GM23338 (cell line): Measurements from ENCODE around the gene C2. TPM values are rescaled to one million over a fixed set of nuclear protein-coding genes. Genes with fewer than 3 reads are reported as not detected.

Source experiments
- ATAC-seq: fragments of 200-7000 bp; cut with Tn5 transposase; 3 replicates; pipeline ENCODE4 v1.9.1; 2020
- DNase-seq: peaks from one replicate; pipeline ENCODE4 v3.0.0-alpha.2; 2015; ENCODE audit warnings: low spot score
- H2AFZ ChIP-seq: fragments of 200-600 bp; sonication (generic); 2 replicates; pipeline ENCODE4 v1.8.0; 2016; ENCODE audit warnings: antibody characterized with exemption, mild to moderate bottlenecking, moderate library complexity
- H3F3A ChIP-seq: fragments of 200-600 bp; sonication (generic); replicated peaks from 2 replicates; pipeline ENCODE4 v1.8.0; 2017; ENCODE audit warnings: antibody characterized with exemption, mixed run types, low read depth
- H3K27ac ChIP-seq: fragments of 200-600 bp; sonication (generic); 2 replicates; pipeline ENCODE4 v1.6.1; 2016; ENCODE audit warnings: low read depth
- H3K27me3 ChIP-seq: fragments of 200-600 bp; sonication (generic); 2 replicates; pipeline ENCODE4 v1.8.0; 2016; ENCODE audit warnings: mild to moderate bottlenecking, mixed run types, moderate library complexity; ENCODE audit not compliant: insufficient read depth
- H3K36me3 ChIP-seq: fragments of 200-600 bp; sonication (generic); 2 replicates; pipeline ENCODE4 v1.8.0; 2016; ENCODE audit warnings: mild to moderate bottlenecking; ENCODE audit not compliant: insufficient read depth
- H3K4me1 ChIP-seq: fragments of 200-600 bp; sonication (generic); 2 replicates; pipeline ENCODE4 v1.8.0; 2016; ENCODE audit warnings: mild to moderate bottlenecking, moderate library complexity; ENCODE audit not compliant: insufficient read depth
- H3K4me2 ChIP-seq: fragments of 200-600 bp; sonication (generic); 2 replicates; pipeline ENCODE4 v1.7.1; 2017; ENCODE audit warnings: mixed run types
- H3K4me3 ChIP-seq: fragments of 200-600 bp; sonication (generic); 2 replicates; pipeline ENCODE4 v1.6.1; 2016; ENCODE audit warnings: mixed run types
- H3K79me2 ChIP-seq: fragments of 200-600 bp; sonication (generic); replicated peaks from 2 replicates; pipeline ENCODE4 v1.8.0; 2017; ENCODE audit warnings: mild to moderate bottlenecking; ENCODE audit not compliant: insufficient read depth
- H3K9me2 ChIP-seq: fragments of 200-600 bp; sonication (generic); 2 replicates; pipeline ENCODE4 v1.8.0; 2017; ENCODE audit not compliant: insufficient read depth
- H4K20me1 ChIP-seq: fragments of 200-600 bp; sonication (generic); replicated peaks from 2 replicates; pipeline ENCODE4 v1.8.0; 2017; ENCODE audit warnings: mild to moderate bottlenecking; ENCODE audit not compliant: insufficient read depth
- H3K27ac Mint-ChIP-seq: 2 replicates; pipeline ENCODE4 v1.8.0; 2020; ENCODE audit warnings: inconsistent platforms, mild to moderate bottlenecking, moderate library complexity, mixed read lengths
- H3K27me3 Mint-ChIP-seq: 3 replicates; pipeline ENCODE4 v1.8.0; 2022; ENCODE audit warnings: low read depth, mild to moderate bottlenecking, moderate library complexity, mixed read lengths, inconsistent platforms; ENCODE audit not compliant: insufficient read depth, poor library complexity
- H3K36me3 Mint-ChIP-seq: 3 replicates; pipeline ENCODE4 v1.8.0; 2021; ENCODE audit warnings: low read depth, mild to moderate bottlenecking, inconsistent platforms, moderate library complexity, mixed read lengths
- H3K4me1 Mint-ChIP-seq: 3 replicates; pipeline ENCODE4 v1.8.0; 2020; ENCODE audit warnings: mild to moderate bottlenecking, inconsistent platforms, mixed read lengths
- H3K4me3 Mint-ChIP-seq: 3 replicates; pipeline ENCODE4 v1.8.0; 2021; ENCODE audit warnings: moderate library complexity, mild to moderate bottlenecking, inconsistent platforms, mixed read lengths
- H3K9me3 Mint-ChIP-seq: 3 replicates; pipeline ENCODE4 v1.8.0; 2020; ENCODE audit warnings: moderate library complexity, mild to moderate bottlenecking, inconsistent platforms, mixed read lengths
- CREB1 ChIP-seq: fragments of 250-450 bp; sonication (Bioruptor Pico); IDR thresholded peaks from 2 replicates; pipeline ENCODE4 v1.5.0; 2020; ENCODE audit warnings: low read depth, mild to moderate bottlenecking, moderate library complexity
- EZH2 ChIP-seq: fragments of 200-600 bp; sonication (generic); IDR thresholded peaks from one replicate; pipeline ENCODE4 v1.8.0; 2017; ENCODE audit warnings: antibody characterized with exemption, mild to moderate bottlenecking, low read depth; ENCODE audit not compliant: unreplicated experiment
- EZH2phosphoT487 ChIP-seq: fragments of 200-600 bp; sonication (generic); IDR thresholded peaks from one replicate; pipeline ENCODE4 v1.8.1; 2018; ENCODE audit warnings: antibody characterized with exemption; ENCODE audit not compliant: unreplicated experiment
- JUNB ChIP-seq: IDR thresholded peaks from one replicate; pipeline ENCODE4 v1.6.1; 2016; ENCODE audit warnings: antibody characterized with exemption; ENCODE audit not compliant: unreplicated experiment
- ZNF331 ChIP-seq: fragments of 250-450 bp; sonication (Bioruptor Pico); IDR thresholded peaks from 2 replicates; pipeline ENCODE4 v1.5.0; 2020; ENCODE audit warnings: low read depth, mild to moderate bottlenecking, moderate library complexity
- polyA plus RNA-seq: library from polyadenylated mRNA; unstranded; fragments of >200 nt; fragmentation: Nextera tagmentation; extraction: Ambion mirVana; gene quantifications from 2 replicates; pipeline ENCODE4 v1.2.1, GENCODE V29; 2016
- total RNA-seq: library from RNA; depleted of rRNA; stranded (reverse); fragments of >200 nt; shearing (Covaris generic); gene quantifications from 2 replicates; pipeline ENCODE4 v1.2.3, GENCODE V29; 2014
- TF ChIP-seq, protein P1 (sequence below): IDR thresholded peaks from 2 replicates; pipeline ENCODE4 v1.6.1; 2016; ENCODE audit warnings: antibody characterized with exemption
- TF ChIP-seq, protein P2 (sequence below): IDR thresholded peaks from one replicate; pipeline ENCODE4 v1.6.1; 2018; ENCODE audit warnings: antibody characterized with exemption; ENCODE audit not compliant: unreplicated experiment
- TF ChIP-seq, protein P3 (sequence below): fragments of 250-450 bp; sonication (Bioruptor Pico); IDR thresholded peaks from 2 replicates; pipeline ENCODE4 v1.5.0; 2020; ENCODE audit warnings: mild to moderate bottlenecking, moderate library complexity
- TF ChIP-seq, protein P4 (sequence below), 2 experiments: fragments of 200-600 bp in 1 of 2; sonication (generic) in 1 of 2; conservative IDR thresholded peaks; 2 replicates each; pipeline versions ENCODE4 v1.5.1 to v1.6.1; 2016 to 2017; ENCODE audit warnings: antibody characterized with exemption in 2 of 2, low read depth in 2 of 2, mild to moderate bottlenecking in 2 of 2, moderate library complexity in 1 of 2

Gene C2
- total and polyA plus RNA-seq, 2 experiments from 2014 or later: 0.16 to 1.7 TPM

DNA sequence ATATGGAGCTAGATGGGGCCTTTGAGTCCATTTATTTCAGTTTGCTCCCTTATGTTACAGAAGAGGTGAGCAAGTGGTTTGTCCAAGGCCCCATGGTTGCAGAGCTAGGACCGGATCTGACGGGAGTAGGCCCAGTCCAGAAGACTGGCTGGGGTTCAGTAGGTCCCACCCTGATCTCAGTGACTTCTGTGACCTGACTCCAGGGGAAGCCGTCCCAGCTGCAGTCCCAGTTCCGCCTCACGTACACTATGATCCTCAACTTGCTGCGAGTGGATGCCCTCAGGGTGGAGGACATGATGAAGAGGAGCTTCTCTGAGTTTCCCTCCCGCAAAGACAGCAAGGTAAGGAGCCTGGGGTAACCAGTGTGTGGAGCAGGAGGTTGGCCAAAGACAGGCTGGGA lies 39.0 kb downstream of the C2 start:
- Histone ChIP-seq H3K36me3 (peaks cover 14% of the 10 kb centered on the region), H3K27me3 (no peaks in the 10 kb centered on the region), H3K4me1 (no peaks in the 10 kb centered on the region), H3K4me3 (no peak overlapping the region), H2AFZ (no peak overlapping the region), H4K20me1 (no peaks in the 10 kb centered on the region; the same call in 1 of the 2 replicates), H3K79me2 (peaks cover 5% of the 10 kb centered on the region; the same call in 1 of the 2 replicates), H3F3A (no peaks in the 10 kb centered on the region), H3K4me2 (no peak overlapping the region), H3K27ac (no peak overlapping the region), H3K9me2 (no peaks in the 10 kb centered on the region)
- no peaks in the 10 kb centered on the region for H3K4me1 Mint-ChIP-seq
- H3K27me3 Mint-ChIP-seq: peaks cover 14% of the 10 kb centered on the region
- no peaks in the 10 kb centered on the region for H3K9me3 Mint-ChIP-seq
- no peak overlapping the region for H3K27ac Mint-ChIP-seq
- H3K36me3 Mint-ChIP-seq: peaks cover 77% of the 10 kb centered on the region
- no peak overlapping the region for H3K4me3 Mint-ChIP-seq
- ATAC-seq: no peak
- TF ChIP-seq, protein P1, sequence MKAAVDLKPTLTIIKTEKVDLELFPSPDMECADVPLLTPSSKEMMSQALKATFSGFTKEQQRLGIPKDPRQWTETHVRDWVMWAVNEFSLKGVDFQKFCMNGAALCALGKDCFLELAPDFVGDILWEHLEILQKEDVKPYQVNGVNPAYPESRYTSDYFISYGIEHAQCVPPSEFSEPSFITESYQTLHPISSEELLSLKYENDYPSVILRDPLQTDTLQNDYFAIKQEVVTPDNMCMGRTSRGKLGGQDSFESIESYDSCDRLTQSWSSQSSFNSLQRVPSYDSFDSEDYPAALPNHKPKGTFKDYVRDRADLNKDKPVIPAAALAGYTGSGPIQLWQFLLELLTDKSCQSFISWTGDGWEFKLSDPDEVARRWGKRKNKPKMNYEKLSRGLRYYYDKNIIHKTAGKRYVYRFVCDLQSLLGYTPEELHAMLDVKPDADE: no peak
- no peak for TF ChIP-seq CREB1
- TF ChIP-seq, protein P2, sequence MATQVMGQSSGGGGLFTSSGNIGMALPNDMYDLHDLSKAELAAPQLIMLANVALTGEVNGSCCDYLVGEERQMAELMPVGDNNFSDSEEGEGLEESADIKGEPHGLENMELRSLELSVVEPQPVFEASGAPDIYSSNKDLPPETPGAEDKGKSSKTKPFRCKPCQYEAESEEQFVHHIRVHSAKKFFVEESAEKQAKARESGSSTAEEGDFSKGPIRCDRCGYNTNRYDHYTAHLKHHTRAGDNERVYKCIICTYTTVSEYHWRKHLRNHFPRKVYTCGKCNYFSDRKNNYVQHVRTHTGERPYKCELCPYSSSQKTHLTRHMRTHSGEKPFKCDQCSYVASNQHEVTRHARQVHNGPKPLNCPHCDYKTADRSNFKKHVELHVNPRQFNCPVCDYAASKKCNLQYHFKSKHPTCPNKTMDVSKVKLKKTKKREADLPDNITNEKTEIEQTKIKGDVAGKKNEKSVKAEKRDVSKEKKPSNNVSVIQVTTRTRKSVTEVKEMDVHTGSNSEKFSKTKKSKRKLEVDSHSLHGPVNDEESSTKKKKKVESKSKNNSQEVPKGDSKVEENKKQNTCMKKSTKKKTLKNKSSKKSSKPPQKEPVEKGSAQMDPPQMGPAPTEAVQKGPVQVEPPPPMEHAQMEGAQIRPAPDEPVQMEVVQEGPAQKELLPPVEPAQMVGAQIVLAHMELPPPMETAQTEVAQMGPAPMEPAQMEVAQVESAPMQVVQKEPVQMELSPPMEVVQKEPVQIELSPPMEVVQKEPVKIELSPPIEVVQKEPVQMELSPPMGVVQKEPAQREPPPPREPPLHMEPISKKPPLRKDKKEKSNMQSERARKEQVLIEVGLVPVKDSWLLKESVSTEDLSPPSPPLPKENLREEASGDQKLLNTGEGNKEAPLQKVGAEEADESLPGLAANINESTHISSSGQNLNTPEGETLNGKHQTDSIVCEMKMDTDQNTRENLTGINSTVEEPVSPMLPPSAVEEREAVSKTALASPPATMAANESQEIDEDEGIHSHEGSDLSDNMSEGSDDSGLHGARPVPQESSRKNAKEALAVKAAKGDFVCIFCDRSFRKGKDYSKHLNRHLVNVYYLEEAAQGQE: no peak
- TF ChIP-seq EZH2: no peak
- TF ChIP-seq, protein P3, sequence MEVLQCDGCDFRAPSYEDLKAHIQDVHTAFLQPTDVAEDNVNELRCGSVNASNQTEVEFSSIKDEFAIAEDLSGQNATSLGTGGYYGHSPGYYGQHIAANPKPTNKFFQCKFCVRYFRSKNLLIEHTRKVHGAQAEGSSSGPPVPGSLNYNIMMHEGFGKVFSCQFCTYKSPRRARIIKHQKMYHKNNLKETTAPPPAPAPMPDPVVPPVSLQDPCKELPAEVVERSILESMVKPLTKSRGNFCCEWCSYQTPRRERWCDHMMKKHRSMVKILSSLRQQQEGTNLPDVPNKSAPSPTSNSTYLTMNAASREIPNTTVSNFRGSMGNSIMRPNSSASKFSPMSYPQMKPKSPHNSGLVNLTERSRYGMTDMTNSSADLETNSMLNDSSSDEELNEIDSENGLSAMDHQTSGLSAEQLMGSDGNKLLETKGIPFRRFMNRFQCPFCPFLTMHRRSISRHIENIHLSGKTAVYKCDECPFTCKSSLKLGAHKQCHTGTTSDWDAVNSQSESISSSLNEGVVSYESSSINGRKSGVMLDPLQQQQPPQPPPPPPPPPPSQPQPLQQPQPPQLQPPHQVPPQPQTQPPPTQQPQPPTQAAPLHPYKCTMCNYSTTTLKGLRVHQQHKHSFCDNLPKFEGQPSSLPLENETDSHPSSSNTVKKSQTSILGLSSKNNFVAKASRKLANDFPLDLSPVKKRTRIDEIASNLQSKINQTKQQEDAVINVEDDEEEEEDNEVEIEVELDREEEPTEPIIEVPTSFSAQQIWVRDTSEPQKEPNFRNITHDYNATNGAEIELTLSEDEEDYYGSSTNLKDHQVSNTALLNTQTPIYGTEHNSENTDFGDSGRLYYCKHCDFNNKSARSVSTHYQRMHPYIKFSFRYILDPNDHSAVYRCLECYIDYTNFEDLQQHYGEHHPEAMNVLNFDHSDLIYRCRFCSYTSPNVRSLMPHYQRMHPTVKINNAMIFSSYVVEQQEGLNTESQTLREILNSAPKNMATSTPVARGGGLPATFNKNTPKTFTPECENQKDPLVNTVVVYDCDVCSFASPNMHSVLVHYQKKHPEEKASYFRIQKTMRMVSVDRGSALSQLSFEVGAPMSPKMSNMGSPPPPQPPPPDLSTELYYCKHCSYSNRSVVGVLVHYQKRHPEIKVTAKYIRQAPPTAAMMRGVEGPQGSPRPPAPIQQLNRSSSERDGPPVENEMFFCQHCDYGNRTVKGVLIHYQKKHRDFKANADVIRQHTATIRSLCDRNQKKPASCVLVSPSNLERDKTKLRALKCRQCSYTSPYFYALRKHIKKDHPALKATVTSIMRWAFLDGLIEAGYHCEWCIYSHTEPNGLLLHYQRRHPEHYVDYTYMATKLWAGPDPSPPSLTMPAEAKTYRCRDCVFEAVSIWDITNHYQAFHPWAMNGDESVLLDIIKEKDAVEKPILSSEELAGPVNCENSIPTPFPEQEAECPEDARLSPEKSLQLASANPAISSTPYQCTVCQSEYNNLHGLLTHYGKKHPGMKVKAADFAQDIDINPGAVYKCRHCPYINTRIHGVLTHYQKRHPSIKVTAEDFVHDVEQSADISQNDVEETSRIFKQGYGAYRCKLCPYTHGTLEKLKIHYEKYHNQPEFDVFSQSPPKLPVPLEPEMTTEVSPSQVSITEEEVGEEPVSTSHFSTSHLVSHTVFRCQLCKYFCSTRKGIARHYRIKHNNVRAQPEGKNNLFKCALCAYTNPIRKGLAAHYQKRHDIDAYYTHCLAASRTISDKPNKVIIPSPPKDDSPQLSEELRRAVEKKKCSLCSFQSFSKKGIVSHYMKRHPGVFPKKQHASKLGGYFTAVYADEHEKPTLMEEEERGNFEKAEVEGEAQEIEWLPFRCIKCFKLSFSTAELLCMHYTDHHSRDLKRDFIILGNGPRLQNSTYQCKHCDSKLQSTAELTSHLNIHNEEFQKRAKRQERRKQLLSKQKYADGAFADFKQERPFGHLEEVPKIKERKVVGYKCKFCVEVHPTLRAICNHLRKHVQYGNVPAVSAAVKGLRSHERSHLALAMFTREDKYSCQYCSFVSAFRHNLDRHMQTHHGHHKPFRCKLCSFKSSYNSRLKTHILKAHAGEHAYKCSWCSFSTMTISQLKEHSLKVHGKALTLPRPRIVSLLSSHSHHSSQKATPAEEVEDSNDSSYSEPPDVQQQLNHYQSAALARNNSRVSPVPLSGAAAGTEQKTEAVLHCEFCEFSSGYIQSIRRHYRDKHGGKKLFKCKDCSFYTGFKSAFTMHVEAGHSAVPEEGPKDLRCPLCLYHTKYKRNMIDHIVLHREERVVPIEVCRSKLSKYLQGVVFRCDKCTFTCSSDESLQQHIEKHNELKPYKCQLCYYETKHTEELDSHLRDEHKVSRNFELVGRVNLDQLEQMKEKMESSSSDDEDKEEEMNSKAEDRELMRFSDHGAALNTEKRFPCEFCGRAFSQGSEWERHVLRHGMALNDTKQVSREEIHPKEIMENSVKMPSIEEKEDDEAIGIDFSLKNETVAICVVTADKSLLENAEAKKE: no peak
- TF ChIP-seq, protein P4, sequence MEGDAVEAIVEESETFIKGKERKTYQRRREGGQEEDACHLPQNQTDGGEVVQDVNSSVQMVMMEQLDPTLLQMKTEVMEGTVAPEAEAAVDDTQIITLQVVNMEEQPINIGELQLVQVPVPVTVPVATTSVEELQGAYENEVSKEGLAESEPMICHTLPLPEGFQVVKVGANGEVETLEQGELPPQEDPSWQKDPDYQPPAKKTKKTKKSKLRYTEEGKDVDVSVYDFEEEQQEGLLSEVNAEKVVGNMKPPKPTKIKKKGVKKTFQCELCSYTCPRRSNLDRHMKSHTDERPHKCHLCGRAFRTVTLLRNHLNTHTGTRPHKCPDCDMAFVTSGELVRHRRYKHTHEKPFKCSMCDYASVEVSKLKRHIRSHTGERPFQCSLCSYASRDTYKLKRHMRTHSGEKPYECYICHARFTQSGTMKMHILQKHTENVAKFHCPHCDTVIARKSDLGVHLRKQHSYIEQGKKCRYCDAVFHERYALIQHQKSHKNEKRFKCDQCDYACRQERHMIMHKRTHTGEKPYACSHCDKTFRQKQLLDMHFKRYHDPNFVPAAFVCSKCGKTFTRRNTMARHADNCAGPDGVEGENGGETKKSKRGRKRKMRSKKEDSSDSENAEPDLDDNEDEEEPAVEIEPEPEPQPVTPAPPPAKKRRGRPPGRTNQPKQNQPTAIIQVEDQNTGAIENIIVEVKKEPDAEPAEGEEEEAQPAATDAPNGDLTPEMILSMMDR (conservative IDR thresholded peaks at IDR 0.05; ENCODE audit: low read depth in 2 of 2): no peak
- no peak for TF ChIP-seq JUNB
- TF ChIP-seq EZH2phosphoT487: no peak
- TF ChIP-seq ZNF331: no peak
- DNase-seq: no peak
